GM12864 (cell line): ENCODE measurements around the gene TMC8.
A peak's percentile ranks its signal among the peaks of the same experiment; 100 is the strongest.

Experiments used
- DNase-seq: peaks from one replicate; pipeline ENCODE4 v3.0.0-alpha.2; 2011; ENCODE audit warnings: low read depth
- H3K4me3 ChIP-seq: 2 replicates; pipeline ENCODE4 v1.5.1; 2011; ENCODE audit warnings: mild to moderate bottlenecking, low read depth, low read length, control low read depth
- CTCF ChIP-seq: IDR thresholded peaks from 2 replicates; pipeline ENCODE4 v1.5.1; 2011; ENCODE audit warnings: low read depth, mild to moderate bottlenecking, moderate library complexity, low read length, control low read depth, inconsistent platforms; ENCODE audit errors: missing control alignments

The TMC8 gene

DNA sequence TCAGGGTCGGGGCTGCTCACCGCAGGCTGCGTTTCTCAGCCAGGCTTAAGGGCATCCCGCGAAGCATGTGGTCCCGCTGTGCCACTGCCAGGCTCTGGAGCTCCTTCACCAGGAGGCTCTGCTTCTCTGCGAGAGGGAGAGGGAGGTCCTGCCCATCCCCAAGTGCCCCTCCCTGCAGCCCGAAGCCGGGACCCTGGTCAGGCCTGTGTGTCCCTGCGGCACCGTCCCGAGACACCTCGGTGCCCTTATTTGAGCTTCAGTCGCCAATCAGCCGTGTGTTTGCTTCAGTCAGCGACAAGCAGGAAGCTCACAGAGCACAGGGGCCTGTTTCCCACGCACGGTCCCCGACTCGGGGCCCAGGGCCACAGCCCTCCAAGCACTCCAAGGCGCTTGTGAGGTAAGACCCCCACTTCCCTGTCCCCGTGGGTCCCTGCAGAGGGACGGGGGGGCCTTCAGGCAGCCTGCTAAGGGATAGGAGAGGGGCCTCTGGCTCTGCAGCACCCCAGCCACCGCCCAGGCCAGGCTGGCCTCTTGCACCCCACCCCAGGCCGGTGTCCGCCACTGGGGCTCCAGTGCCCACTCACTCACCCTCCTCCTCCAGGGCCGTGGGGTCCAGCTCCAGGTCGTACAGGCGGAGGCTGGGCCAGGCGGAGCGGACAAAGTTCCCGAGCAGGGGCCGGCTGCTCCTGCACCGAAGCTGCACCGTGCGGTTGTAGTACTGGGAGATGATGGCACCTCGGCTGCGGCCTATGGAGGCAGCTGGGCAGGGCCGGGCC lies 5.2 kb upstream of the TMC8 start:
- H3K4me3 ChIP-seq, result peak overlapping the region; percentile 82
- no peak for TF ChIP-seq CTCF
- DNase-seq, result no peak

- H3K4me3 ChIP-seq, result peak overlapping the region; percentile 82
- DNase-seq, result no peak
- TF ChIP-seq CTCF, result no peak
Observed at GRCh38 chr17:78125976-78126894, 4.3 kb upstream of the TMC8 start.

GRCh38 chr17:78126895-78127238 lies 3.7 kb upstream of the TMC8 start:
- H3K4me3 ChIP-seq, result peak overlapping the region; percentile 82
- no peak for TF ChIP-seq CTCF
- DNase-seq, result no peak

DNA sequence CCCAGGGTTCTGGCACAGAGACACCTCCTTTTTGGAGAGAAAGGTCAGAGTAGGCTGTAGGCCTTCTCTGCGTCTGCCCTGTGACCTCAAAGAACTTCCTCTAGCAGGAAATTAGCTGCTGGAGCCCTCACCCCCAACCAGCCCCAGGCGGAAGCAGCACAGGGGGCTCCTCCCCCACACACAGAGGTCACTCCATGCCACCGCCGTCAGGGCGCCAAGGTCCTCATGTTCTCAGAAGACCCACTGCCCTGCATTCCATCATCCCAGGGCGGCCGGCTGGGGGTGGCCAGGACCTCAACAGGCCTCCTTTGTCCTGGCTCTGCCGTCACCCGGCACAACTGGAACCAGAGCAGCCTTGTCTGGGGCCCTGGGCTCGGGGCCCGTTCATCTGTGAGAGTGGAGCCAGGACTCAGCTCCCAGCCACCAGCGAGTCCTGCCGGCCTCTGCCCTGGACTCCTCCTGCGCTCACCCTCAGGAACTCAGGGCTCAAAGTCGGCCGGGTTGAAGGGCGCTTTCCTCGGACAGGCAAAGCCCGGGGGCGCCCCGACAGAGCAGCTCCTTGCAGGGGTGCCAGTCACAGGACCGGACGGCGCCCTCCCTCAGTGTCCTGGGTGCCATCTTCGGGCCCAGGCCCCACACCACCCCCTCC lies 3.2 kb upstream of the TMC8 start:
- H3K4me3 ChIP-seq, result peak overlapping the region; percentile 82
- TF ChIP-seq CTCF, result no peak

GRCh38 chr17:78127888-78128550 lies 2.6 kb upstream of the TMC8 start:
- H3K4me3 ChIP-seq, result peak overlapping the region; percentile 82
- TF ChIP-seq CTCF, result no peak
- DNase-seq, result no peak

More for the DNA sequence above, 3.2 kb upstream of the TMC8 start:
- DNase-seq, result no peak

DNA sequence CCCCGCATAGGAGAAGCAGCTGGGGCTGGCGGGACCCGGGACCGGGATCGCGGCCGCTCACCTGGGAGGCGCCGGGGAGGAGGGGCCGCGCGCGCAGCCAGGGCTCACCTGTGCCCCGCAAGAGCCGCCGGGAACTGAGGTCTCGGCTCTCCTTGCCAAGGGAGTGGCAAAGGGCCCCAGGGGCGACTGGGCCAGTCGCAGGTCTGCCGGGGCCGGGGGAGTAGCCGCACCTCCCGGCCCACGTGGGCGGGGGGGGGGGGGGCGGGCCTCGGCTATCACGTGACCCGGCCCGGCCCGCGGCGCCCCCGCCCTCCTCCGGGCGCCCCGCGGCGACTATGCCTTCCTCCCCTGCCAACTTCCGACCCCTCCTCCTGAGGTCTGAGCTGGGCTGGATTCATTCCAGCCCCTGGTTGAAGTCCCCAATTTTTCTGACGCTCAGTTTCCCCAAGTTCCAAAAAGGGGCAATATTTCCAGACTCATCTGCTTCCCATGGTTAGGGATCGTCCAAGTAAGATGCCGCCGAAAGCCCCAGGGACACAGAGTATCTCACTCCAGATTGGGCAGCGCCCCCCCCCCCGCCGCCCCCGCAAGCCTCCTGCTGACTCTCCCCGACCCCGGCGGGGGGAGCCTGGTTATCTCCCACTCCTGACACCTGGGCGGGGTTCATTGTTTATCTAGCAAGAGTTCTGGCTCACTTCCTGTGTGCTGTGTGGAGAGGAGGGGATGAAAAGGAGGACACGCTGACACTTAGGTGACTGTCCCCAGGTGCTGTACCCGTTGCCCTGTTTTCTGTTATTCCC lies 1.8 kb upstream of the TMC8 start, which contains the start of gene TMC6:
TSS of gene TMC6 (minus strand) at position 205 of the 800 bp plus-strand sequence. CDS start 1,923 bp downstream, outside the sequence.
- no peak for DNase-seq
- TF ChIP-seq CTCF, result no peak
- peak within 1 kb of the TSS; percentile 82 for H3K4me3 ChIP-seq
